GM23248 (cell line): ENCODE data around the gene ACE.
"Not testable (repeated sequence)": the region's sequence is repeated elsewhere in the genome, so short reads cannot be mapped to it uniquely, and the experiment has no call there.

Experiments used
- EZH2 ChIP-seq: fragments of 200-600 bp; sonication (generic); IDR thresholded peaks from 2 replicates; pipeline ENCODE4 v1.6.1; 2018; ENCODE audit warnings: antibody characterized with exemption, mild to moderate bottlenecking; ENCODE audit not compliant: insufficient read depth, poor library complexity, severe bottlenecking
- EZH2phosphoT487 ChIP-seq: fragments of 200-600 bp; sonication (generic); IDR thresholded peaks from 2 replicates; pipeline ENCODE4 v1.6.1; 2018; ENCODE audit warnings: antibody characterized with exemption, moderate library complexity, mild to moderate bottlenecking, low read depth; ENCODE audit not compliant: insufficient read depth

GRCh38 chr17:63468099-63468498, 8.8 kb upstream of the ACE start:
- not testable (repeated sequence) for TF ChIP-seq EZH2, EZH2phosphoT487
